SU-DHL-6 (cell line): ENCODE data around the gene PRPF6.

Experiments
- H2AFZ ChIP-seq: fragments of 200-600 bp; sonication (generic); 2 replicates; pipeline ENCODE4 v1.6.1; 2014; ENCODE audit warnings: low read depth, mild to moderate bottlenecking, moderate library complexity, mixed read lengths, antibody characterized with exemption, low read length; ENCODE audit not compliant: severe bottlenecking
- H3F3A ChIP-seq: fragments of 200-600 bp; shearing (Covaris generic); 2 replicates; pipeline ENCODE4 v1.6.0; 2016; ENCODE audit warnings: antibody characterized with exemption, mild to moderate bottlenecking; ENCODE audit not compliant: insufficient read depth
- H3K27ac ChIP-seq: fragments of 200-600 bp; sonication (generic); 2 replicates; pipeline ENCODE4 v1.5.1; 2016; ENCODE audit warnings: low read depth, mild to moderate bottlenecking, low read length, moderate library complexity, mixed read lengths
- H3K27me3 ChIP-seq: fragments of 200-600 bp; sonication (generic), shearing (Covaris generic); 2 replicates; pipeline ENCODE4 v1.6.0; 2014; ENCODE audit warnings: mild to moderate bottlenecking, low read length
- H3K36me3 ChIP-seq: fragments of 200-600 bp; sonication (generic); 2 replicates; pipeline ENCODE4 v1.6.1; 2014; ENCODE audit warnings: mild to moderate bottlenecking, low read length, mixed read lengths
- H3K4me2 ChIP-seq: fragments of 300-600, 200-600 bp; shearing (Covaris generic), sonication (generic); 2 replicates; pipeline ENCODE4 v1.6.0; 2014; ENCODE audit warnings: low read length, low read depth, mild to moderate bottlenecking; ENCODE audit not compliant: poor library complexity, severe bottlenecking
- H3K4me3 ChIP-seq: fragments of 200-600 bp; sonication (generic); 2 replicates; pipeline ENCODE4 v1.5.1; 2014; ENCODE audit warnings: antibody characterized with exemption, low read length, mild to moderate bottlenecking, mixed read lengths; ENCODE audit not compliant: insufficient read depth, poor library complexity, severe bottlenecking
- H3K79me2 ChIP-seq: fragments of 200-600 bp; sonication (generic); 2 replicates; pipeline ENCODE4 v1.6.1; 2014; ENCODE audit warnings: mild to moderate bottlenecking, low read length, moderate library complexity; ENCODE audit not compliant: insufficient read depth
- H3K9ac ChIP-seq: fragments of 200-600 bp; sonication (generic); 2 replicates; pipeline ENCODE4 v1.7.0; 2014; ENCODE audit warnings: mild to moderate bottlenecking, low read length
- H3K9me2 ChIP-seq: fragments of 200-600 bp; sonication (generic); replicated peaks from 2 replicates; pipeline ENCODE4 v1.6.1; 2014; ENCODE audit warnings: low read length; ENCODE audit not compliant: insufficient read depth
- H3K9me3 ChIP-seq: fragments of 200-600 bp; sonication (generic); 2 replicates; pipeline ENCODE4 v1.6.1; 2014; ENCODE audit warnings: low read length, mixed read lengths; ENCODE audit not compliant: insufficient read depth
- H4K20me1 ChIP-seq: fragments of 200-600 bp; sonication (generic); 2 replicates; pipeline ENCODE4 v1.6.1; 2014; ENCODE audit warnings: low read depth, mild to moderate bottlenecking, antibody characterized with exemption, low read length, moderate library complexity, mixed read lengths
- EZH2phosphoT487 ChIP-seq: fragments of 200-600 bp; sonication (generic), shearing (Covaris generic); conservative IDR thresholded peaks from 2 replicates; pipeline ENCODE4 v1.6.1; 2018; ENCODE audit warnings: mild to moderate bottlenecking, antibody characterized with exemption, low read length, moderate library complexity, mixed read lengths
- TF ChIP-seq, protein P1 (sequence below): fragments of 200-600 bp; sonication (generic); IDR thresholded peaks from one replicate; pipeline ENCODE4 v1.5.1; 2017; ENCODE audit warnings: antibody characterized with exemption, mild to moderate bottlenecking, low read length, moderate library complexity; ENCODE audit not compliant: insufficient read depth, poor library complexity, severe bottlenecking

PRPF6 gene

DNA sequence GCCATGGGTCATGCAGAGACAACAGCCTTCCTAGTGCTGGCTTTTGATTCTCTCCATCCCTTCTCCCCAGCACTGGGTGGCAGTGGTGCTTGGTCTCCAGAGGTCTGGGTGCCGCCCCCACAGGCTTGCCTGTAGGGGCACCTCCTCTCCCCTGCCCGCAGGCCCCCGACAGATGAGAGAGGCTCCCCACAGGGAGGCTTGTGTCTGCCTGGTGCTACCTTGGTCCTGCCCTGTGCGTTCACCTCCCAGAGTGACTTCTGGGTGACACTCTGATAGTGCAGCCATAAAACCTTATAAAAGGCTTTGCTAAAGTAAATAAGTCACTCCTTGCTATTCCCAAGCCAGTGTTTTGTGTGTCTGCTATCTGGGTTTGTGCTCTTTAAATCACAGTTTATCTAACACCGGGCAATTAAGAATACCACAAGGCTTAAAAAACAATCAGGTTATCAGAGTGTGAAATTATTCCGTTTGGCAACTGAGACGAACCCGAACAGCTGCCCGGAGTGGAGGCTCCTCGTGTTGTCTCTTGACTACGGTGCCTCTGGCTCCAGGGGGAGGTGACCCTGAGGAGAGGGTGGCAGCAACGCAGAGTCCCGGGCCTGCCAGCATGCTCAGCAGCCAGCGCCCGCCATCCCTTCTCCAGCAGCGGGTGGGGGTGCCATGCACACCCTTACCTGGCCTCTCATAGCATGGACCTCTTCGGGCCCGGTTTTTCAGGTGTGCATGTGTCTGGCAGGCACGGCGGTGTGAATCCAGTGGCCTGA lies 49.6 kb downstream of the PRPF6 start:
- Histone ChIP-seq H3K9me3 (no peaks in the 10 kb centered on the region), H3K36me3 (no peaks in the 10 kb centered on the region), H3K79me2 (no peaks in the 10 kb centered on the region), H3K27me3 (no peaks in the 10 kb centered on the region), H4K20me1 (no peaks in the 10 kb centered on the region), H3K9ac (no peak overlapping the region), H3K9me2 (no peaks in the 10 kb centered on the region), H2AFZ (no peak overlapping the region), H3K4me3 (no peak overlapping the region), H3K4me2 (no peak overlapping the region), H3F3A (no peaks in the 10 kb centered on the region), H3K27ac (no peak overlapping the region)
- no peak for TF ChIP-seq EZH2phosphoT487

DNA sequence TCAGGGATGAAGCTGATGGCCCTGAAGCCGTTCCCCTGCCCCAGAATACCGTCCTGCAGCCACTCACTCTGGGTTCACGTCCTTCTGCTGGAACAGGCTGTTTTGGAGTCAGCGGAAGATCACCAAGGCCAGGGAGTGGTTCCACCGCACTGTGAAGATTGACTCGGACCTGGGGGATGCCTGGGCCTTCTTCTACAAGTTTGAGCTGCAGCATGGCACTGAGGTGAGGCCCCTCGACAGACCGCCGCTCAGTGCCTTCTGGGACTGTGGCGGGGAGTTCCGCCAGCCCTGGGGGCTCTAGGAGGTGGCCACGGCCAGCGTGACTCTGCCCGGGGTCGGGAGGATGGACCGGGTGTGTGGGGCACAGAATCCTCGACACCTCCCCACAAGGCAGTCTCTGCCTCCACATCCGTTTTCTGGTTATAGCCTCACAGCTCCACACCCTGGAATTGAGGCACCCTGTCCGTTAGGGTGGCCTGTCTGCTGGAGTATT lies 50.9 kb downstream of the PRPF6 start:
- H4K20me1 ChIP-seq: no peaks in the 10 kb centered on the region
- H3F3A ChIP-seq: no peaks in the 10 kb centered on the region
- no peaks in the 10 kb centered on the region for H3K27me3 ChIP-seq
- H3K9me3 ChIP-seq: no peaks in the 10 kb centered on the region
- no peak for TF ChIP-seq EZH2phosphoT487
- TF ChIP-seq, protein P1, sequence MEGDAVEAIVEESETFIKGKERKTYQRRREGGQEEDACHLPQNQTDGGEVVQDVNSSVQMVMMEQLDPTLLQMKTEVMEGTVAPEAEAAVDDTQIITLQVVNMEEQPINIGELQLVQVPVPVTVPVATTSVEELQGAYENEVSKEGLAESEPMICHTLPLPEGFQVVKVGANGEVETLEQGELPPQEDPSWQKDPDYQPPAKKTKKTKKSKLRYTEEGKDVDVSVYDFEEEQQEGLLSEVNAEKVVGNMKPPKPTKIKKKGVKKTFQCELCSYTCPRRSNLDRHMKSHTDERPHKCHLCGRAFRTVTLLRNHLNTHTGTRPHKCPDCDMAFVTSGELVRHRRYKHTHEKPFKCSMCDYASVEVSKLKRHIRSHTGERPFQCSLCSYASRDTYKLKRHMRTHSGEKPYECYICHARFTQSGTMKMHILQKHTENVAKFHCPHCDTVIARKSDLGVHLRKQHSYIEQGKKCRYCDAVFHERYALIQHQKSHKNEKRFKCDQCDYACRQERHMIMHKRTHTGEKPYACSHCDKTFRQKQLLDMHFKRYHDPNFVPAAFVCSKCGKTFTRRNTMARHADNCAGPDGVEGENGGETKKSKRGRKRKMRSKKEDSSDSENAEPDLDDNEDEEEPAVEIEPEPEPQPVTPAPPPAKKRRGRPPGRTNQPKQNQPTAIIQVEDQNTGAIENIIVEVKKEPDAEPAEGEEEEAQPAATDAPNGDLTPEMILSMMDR: no peak
- no peaks in the 10 kb centered on the region for H3K9me2 ChIP-seq
- H3K4me3 ChIP-seq: no peak overlapping the region
- no peaks in the 10 kb centered on the region for H3K36me3 ChIP-seq
- no peak overlapping the region for H2AFZ ChIP-seq
- no peak overlapping the region for H3K4me2 ChIP-seq
- no peaks in the 10 kb centered on the region for H3K79me2 ChIP-seq
- no peak overlapping the region for H3K27ac ChIP-seq
- no peak overlapping the region for H3K9ac ChIP-seq

DNA sequence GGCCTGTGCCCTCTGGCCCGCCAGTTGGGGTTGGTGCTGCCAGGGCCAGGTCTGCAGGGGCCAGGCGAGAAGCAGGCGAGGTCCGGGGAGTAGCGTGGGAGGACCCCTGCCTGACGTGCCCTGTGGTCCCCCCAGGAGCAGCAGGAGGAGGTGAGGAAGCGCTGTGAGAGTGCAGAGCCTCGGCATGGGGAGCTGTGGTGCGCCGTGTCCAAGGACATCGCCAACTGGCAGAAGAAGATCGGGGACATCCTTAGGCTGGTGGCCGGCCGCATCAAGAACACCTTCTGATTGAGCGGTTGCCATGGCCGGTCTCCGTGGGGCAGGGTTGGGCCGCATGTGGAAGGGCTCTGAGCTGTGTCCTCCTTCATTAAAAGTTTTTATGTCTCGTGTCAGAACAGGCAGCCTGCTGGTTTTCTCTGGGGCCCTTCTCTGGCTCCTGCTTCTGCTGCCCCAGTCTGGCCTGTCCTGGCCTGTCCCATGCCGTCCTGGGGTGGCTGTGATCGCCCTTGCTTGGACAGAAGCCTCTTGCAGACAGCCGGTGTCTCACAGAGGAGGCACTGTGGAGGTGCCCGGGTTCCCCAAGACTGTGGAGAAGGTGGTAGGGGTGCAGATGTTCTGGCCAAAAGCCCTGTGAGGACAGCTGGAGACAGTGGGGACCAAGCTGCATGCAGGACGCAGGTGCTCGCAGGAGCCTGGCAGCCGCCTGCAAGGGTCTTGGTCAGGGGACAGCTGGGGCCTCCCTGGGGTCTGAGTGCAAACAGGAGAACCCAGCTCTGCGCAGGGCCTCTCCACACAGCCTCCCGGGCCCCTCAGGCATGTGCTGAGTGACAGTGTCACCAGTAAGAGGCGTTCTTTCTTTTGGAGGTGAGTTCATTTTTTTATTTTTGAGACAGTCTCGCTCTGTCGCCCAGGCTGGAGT lies 52.0 kb downstream of the PRPF6 start:
- H3F3A ChIP-seq: no peaks in the 10 kb centered on the region
- no peak for TF ChIP-seq EZH2phosphoT487
- TF ChIP-seq, protein P1: no peak
- no peaks in the 10 kb centered on the region for H3K79me2 ChIP-seq
- no peaks in the 10 kb centered on the region for H3K9me3 ChIP-seq
- no peak overlapping the region for H3K27ac ChIP-seq
- H4K20me1 ChIP-seq: no peaks in the 10 kb centered on the region
- H3K4me3 ChIP-seq: no peak overlapping the region
- H3K9me2 ChIP-seq: no peaks in the 10 kb centered on the region
- no peaks in the 10 kb centered on the region for H3K27me3 ChIP-seq
- no peak overlapping the region for H3K9ac ChIP-seq
- no peak overlapping the region for H2AFZ ChIP-seq
- H3K4me2 ChIP-seq: no peak overlapping the region
- no peaks in the 10 kb centered on the region for H3K36me3 ChIP-seq
